HepG2 (cell line): ENCODE measurements around the gene NDC80. TPM values are rescaled to one million over a fixed set of nuclear protein-coding genes. Genes with fewer than 3 reads are reported as not detected.

Experiments used
- ATAC-seq: fragments of 200-7000 bp; cut with Tn5 transposase; 3 replicates; pipeline ENCODE4 v1.9.1; 2020; ENCODE audit warnings: mild to moderate bottlenecking, moderate library complexity
- BruUV-seq: library from RNA; stranded (reverse); fragments of 400-500 nt; replicated peaks from 2 replicates; lab custom pipeline; 2021; lab: Mats Ljungman, UMichigan
- CTCF ChIA-PET: fragments of 300-600 bp; formaldehyde crosslinking; extraction: SDS; loops from one replicate; lab custom pipeline; 2021; ENCODE audit warnings: low total read pairs, inconsistent platforms, low intra/inter-chr PET ratio; lab: Yijun Ruan, JAX
- POLR2A ChIA-PET: fragments of 350-600 bp; sonication (Branson Sonifier 250); formaldehyde crosslinking; loops from one replicate; lab custom pipeline; 2020; ENCODE audit warnings: antibody characterized with exemption, inconsistent platforms; lab: Yijun Ruan, JAX
- DNase-seq: peaks from one replicate; pipeline ENCODE4 v3.0.0-alpha.2; 2015; ENCODE audit warnings: low spot score
- FAIRE-seq: peaks from 3 replicates; lab custom pipeline; 2011; peaks lifted over from hg19 to GRCh38; lab: Jason Lieb, UNC
- H2AFZ ChIP-seq: one replicate; pipeline ENCODE4 v1.6.1; 2011; ENCODE audit warnings: low read length, inconsistent platforms
- H3K27ac ChIP-seq: fragments of 300-600 bp; 3 replicates; pipeline ENCODE4 v1.8.0; 2011; ENCODE audit warnings: mixed run types, mild to moderate bottlenecking, mixed read lengths, low read length, inconsistent platforms; ENCODE audit not compliant: insufficient read depth; ENCODE audit errors: extremely low read length
- H3K27me3 ChIP-seq, 2 experiments: fragments of 200-600 bp in 1 of 2; 2 replicates in 1 of 2; 3 replicates in 1 of 2; pipeline versions ENCODE4 v1.6.0 to v1.8.0; 2011; ENCODE audit warnings: low read length in 2 of 2, mild to moderate bottlenecking in 2 of 2, moderate library complexity in 2 of 2, inconsistent platforms in 1 of 2; ENCODE audit not compliant: insufficient read depth in 2 of 2, control insufficient read depth in 1 of 2
- H3K36me3 ChIP-seq, 2 experiments: fragments of 200-600 bp in 1 of 2; replicated peaks in 1 of 2; 2 replicates in 1 of 2; 3 replicates in 1 of 2; pipeline versions ENCODE4 v1.5.1 to v1.8.0; 2011; ENCODE audit warnings: low read length in 2 of 2, inconsistent platforms in 1 of 2; ENCODE audit not compliant: insufficient read depth in 2 of 2, control insufficient read depth in 1 of 2
- H3K4me1 ChIP-seq: 2 replicates; pipeline ENCODE4 v1.5.1; 2012; ENCODE audit warnings: low read length, inconsistent platforms; ENCODE audit not compliant: insufficient read depth
- H3K4me2 ChIP-seq: 2 replicates; pipeline ENCODE4 v1.6.0; 2011; ENCODE audit warnings: low read depth, low read length, inconsistent platforms
- H3K4me3 ChIP-seq, 3 experiments: fragments of 200-600 bp in 1 of 3; sonication (generic), shearing (Covaris generic) in 1 of 3; replicated peaks in 1 of 3; 2 replicates each; pipeline ENCODE4 v1.5.1; 2011 to 2016; ENCODE audit warnings: low read length in 3 of 3, inconsistent platforms in 2 of 3, low read depth in 2 of 3, mild to moderate bottlenecking in 2 of 3, control low read depth in 1 of 3, mixed read lengths in 1 of 3; ENCODE audit not compliant: insufficient read depth in 1 of 3
- H3K79me2 ChIP-seq: one replicate; pipeline ENCODE4 v1.6.1; 2011; ENCODE audit warnings: low read length, inconsistent platforms; ENCODE audit not compliant: insufficient read depth
- H3K9ac ChIP-seq: 2 replicates; pipeline ENCODE4 v1.6.0; 2011; ENCODE audit warnings: mild to moderate bottlenecking, low read depth, low read length, inconsistent platforms; ENCODE audit not compliant: insufficient read depth
- H3K9me3 ChIP-seq: 2 replicates; pipeline ENCODE4 v1.5.1; 2012; ENCODE audit warnings: mild to moderate bottlenecking, low read length
- H4K20me1 ChIP-seq: 2 replicates; pipeline ENCODE4 v1.6.0; 2011; ENCODE audit warnings: inconsistent platforms, mild to moderate bottlenecking, low read length, moderate library complexity; ENCODE audit not compliant: insufficient read depth
- FOXC1 ChIP-seq: sonication (generic); formaldehyde crosslinking; IDR thresholded peaks from 2 replicates; pipeline ENCODE4 v1.8.0; 2022; ENCODE audit warnings: mild to moderate bottlenecking, missing genetic modification reagents, borderline replicate concordance
- JDP2 ChIP-seq: sonication (generic); formaldehyde crosslinking; IDR thresholded peaks from 2 replicates; pipeline ENCODE4 v1.8.1; 2022; ENCODE audit warnings: missing genetic modification reagents, borderline replicate concordance
- KAT2B ChIP-seq: fragments of 150-350 bp; IDR thresholded peaks from 2 replicates; pipeline ENCODE4 v1.6.1; 2014; ENCODE audit warnings: low read depth, low read length, borderline replicate concordance
- KDM6A ChIP-seq: IDR thresholded peaks from 2 replicates; pipeline ENCODE4 v1.6.1; 2016; ENCODE audit warnings: low read depth
- SMAD1 ChIP-seq: sonication (generic); formaldehyde crosslinking; IDR thresholded peaks from 2 replicates; pipeline ENCODE4 v1.4.0; 2020; ENCODE audit warnings: missing genetic modification reagents, low read depth, mild to moderate bottlenecking, borderline replicate concordance
- U2AF1 ChIP-seq: fragments of 200-400 bp; formaldehyde crosslinking; optimal IDR thresholded peaks from 2 replicates; pipeline ENCODE3; 2017; ENCODE audit warnings: mild to moderate bottlenecking, low read depth, low read length
- ZNF337 ChIP-seq: sonication (generic); formaldehyde crosslinking; IDR thresholded peaks from 2 replicates; pipeline ENCODE4 v1.5.1; 2020; ENCODE audit warnings: missing genetic modification reagents, low read depth, mild to moderate bottlenecking, borderline replicate concordance
- ZNF414 ChIP-seq: sonication (generic); formaldehyde crosslinking; IDR thresholded peaks from 2 replicates; pipeline ENCODE4 v1.5.0; 2020; ENCODE audit warnings: missing genetic modification reagents
- ZSCAN21 ChIP-seq: sonication (generic); formaldehyde crosslinking; IDR thresholded peaks from 2 replicates; pipeline ENCODE4 v1.8.0; 2022; ENCODE audit warnings: mild to moderate bottlenecking, missing genetic modification reagents, moderate library complexity, borderline replicate concordance
- WGBS: methylation state at CpG from one replicate; pipeline ENCODE4 v1.1.6; 2017; ENCODE audit warnings: low lambda C conversion rate; 5-methylcytosine and 5-hydroxymethylcytosine counted together
- in situ Hi-C: cut with HindIII; loops from 2 replicates; pipeline ENCODE4 v1.10.0; 2017; ENCODE audit warnings: low pct_unique_long_range_greater_than_20kb; ENCODE audit not compliant: extremely low pct_ligation_motif_present
- intact Hi-C: fragments of 100-400 bp; cut with micrococcal nuclease; formaldehyde crosslinking; loops from one replicate; pipeline ENCODE4 v1.10.0; 2022; ENCODE audit not compliant: unreplicated experiment
- polyA plus RNA-seq, 8 experiments: library from polyadenylated mRNA; depleted of rRNA in 3 of 8; stranded (reverse) in 7 of 8; unstranded in 1 of 8; fragments of >200 nt; fragmentation: Illumina TruSeq in 4 of 8; extraction: Trizol in 4 of 8; gene quantifications; 2 replicates each; pipeline versions ENCODE4 v1.2.1 to v1.2.3, GENCODE V29; 2011 to 2016; ENCODE audit warnings: low read depth in 4 of 8, missing spikeins in 1 of 8, mixed read lengths in 1 of 8; ENCODE audit not compliant: insufficient read depth in 1 of 8
- total RNA-seq, 5 experiments: library from RNA; depleted of rRNA; stranded (reverse); fragments of >200 nt; fragmentation: Illumina TruSeq; extraction: Trizol; gene quantifications; 2 replicates each; pipeline ENCODE4 v1.2.3, GENCODE V29; 2016; ENCODE audit warnings: low read depth in 1 of 5
- TF ChIP-seq, protein P1 (sequence below): sonication (generic); formaldehyde crosslinking; IDR thresholded peaks from 2 replicates; pipeline ENCODE4 v1.4.0; 2020; ENCODE audit warnings: mild to moderate bottlenecking, missing genetic modification reagents, borderline replicate concordance
- TF ChIP-seq, protein P2 (sequence below): fragments of 450-650 bp; IDR thresholded peaks from 2 replicates; pipeline ENCODE4 v1.6.1; 2017
- TF ChIP-seq, protein P3 (sequence below): sonication (generic); formaldehyde crosslinking; IDR thresholded peaks from 2 replicates; pipeline ENCODE4 v1.5.1; 2020; ENCODE audit warnings: missing genetic modification reagents, mild to moderate bottlenecking, borderline replicate concordance

Gene NDC80
- total and polyA plus RNA-seq, 2 of the 13 experiments (the other 11 are each of a cell fraction or from before 2014, with no cell fraction given), result 9.6 to 33.0 TPM

- TF ChIP-seq, protein P1, sequence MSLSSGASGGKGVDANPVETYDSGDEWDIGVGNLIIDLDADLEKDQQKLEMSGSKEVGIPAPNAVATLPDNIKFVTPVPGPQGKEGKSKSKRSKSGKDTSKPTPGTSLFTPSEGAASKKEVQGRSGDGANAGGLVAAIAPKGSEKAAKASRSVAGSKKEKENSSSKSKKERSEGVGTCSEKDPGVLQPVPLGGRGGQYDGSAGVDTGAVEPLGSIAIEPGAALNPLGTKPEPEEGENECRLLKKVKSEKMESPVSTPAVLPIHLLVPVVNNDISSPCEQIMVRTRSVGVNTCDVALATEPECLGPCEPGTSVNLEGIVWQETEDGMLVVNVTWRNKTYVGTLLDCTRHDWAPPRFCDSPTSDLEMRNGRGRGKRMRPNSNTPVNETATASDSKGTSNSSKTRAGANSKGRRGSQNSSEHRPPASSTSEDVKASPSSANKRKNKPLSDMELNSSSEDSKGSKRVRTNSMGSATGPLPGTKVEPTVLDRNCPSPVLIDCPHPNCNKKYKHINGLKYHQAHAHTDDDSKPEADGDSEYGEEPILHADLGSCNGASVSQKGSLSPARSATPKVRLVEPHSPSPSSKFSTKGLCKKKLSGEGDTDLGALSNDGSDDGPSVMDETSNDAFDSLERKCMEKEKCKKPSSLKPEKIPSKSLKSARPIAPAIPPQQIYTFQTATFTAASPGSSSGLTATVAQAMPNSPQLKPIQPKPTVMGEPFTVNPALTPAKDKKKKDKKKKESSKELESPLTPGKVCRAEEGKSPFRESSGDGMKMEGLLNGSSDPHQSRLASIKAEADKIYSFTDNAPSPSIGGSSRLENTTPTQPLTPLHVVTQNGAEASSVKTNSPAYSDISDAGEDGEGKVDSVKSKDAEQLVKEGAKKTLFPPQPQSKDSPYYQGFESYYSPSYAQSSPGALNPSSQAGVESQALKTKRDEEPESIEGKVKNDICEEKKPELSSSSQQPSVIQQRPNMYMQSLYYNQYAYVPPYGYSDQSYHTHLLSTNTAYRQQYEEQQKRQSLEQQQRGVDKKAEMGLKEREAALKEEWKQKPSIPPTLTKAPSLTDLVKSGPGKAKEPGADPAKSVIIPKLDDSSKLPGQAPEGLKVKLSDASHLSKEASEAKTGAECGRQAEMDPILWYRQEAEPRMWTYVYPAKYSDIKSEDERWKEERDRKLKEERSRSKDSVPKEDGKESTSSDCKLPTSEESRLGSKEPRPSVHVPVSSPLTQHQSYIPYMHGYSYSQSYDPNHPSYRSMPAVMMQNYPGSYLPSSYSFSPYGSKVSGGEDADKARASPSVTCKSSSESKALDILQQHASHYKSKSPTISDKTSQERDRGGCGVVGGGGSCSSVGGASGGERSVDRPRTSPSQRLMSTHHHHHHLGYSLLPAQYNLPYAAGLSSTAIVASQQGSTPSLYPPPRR, result no peak
- TF ChIP-seq ZNF414 (CRISPR knock-in tag), result 0 out of 2 replicates have a peak, but pooled peaks have one; percentile 37
Observed at GRCh38 chr18:2571200-2572170, at the start of gene NDC80, which contains the start of gene METTL4 (continued).

GRCh38 chr18:2522112-2522511 is 49.2 kb upstream of the NDC80 start:
- CTCF ChIA-PET, result no interaction called here
- no peak for ATAC-seq
- 32% methylated on average over 4 of the region's 4 CpGs for WGBS
- TF ChIP-seq JDP2 (CRISPR knock-in tag), result no peak
- no peak for TF ChIP-seq FOXC1 (CRISPR knock-in tag)
- TF ChIP-seq ZSCAN21 (CRISPR knock-in tag), result no peak
- TF ChIP-seq, protein P2, sequence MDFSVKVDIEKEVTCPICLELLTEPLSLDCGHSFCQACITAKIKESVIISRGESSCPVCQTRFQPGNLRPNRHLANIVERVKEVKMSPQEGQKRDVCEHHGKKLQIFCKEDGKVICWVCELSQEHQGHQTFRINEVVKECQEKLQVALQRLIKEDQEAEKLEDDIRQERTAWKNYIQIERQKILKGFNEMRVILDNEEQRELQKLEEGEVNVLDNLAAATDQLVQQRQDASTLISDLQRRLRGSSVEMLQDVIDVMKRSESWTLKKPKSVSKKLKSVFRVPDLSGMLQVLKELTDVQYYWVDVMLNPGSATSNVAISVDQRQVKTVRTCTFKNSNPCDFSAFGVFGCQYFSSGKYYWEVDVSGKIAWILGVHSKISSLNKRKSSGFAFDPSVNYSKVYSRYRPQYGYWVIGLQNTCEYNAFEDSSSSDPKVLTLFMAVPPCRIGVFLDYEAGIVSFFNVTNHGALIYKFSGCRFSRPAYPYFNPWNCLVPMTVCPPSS, result no peak
- no peak for TF ChIP-seq U2AF1
- TF ChIP-seq KAT2B, result no peak
- no peak for TF ChIP-seq SMAD1 (CRISPR knock-in tag)
- no peak for TF ChIP-seq KDM6A (CRISPR knock-in tag)
- TF ChIP-seq ZNF337 (CRISPR knock-in tag), result no peak
- TF ChIP-seq, protein P3, sequence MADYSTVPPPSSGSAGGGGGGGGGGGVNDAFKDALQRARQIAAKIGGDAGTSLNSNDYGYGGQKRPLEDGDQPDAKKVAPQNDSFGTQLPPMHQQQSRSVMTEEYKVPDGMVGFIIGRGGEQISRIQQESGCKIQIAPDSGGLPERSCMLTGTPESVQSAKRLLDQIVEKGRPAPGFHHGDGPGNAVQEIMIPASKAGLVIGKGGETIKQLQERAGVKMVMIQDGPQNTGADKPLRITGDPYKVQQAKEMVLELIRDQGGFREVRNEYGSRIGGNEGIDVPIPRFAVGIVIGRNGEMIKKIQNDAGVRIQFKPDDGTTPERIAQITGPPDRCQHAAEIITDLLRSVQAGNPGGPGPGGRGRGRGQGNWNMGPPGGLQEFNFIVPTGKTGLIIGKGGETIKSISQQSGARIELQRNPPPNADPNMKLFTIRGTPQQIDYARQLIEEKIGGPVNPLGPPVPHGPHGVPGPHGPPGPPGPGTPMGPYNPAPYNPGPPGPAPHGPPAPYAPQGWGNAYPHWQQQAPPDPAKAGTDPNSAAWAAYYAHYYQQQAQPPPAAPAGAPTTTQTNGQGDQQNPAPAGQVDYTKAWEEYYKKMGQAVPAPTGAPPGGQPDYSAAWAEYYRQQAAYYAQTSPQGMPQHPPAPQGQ (CRISPR knock-in tag), result no peak

More at GRCh38 chr18:2522112-2522511, 49.2 kb upstream of the NDC80 start:
- Histone ChIP-seq H3K27me3 (no peaks in the 10 kb centered on the region), H3K4me2 (no peak overlapping the region), H3K4me3 (no peak overlapping the region), H3K27ac (no peak overlapping the region), H3K79me2 (no peaks in the 10 kb centered on the region), H3K4me1 (no peaks in the 10 kb centered on the region), H4K20me1 (no peaks in the 10 kb centered on the region), H2AFZ (no peak overlapping the region), H3K36me3 (no peaks in the 10 kb centered on the region), H3K9me3 (no peaks in the 10 kb centered on the region), H3K9ac (no peak overlapping the region)
- DNase-seq (no peak), FAIRE-seq (no peak)
- POLR2A ChIA-PET, result no interaction called here
- intact Hi-C loops, result no loop called here
- in situ Hi-C loops, result no loop called here
- BruUV-seq, result no TSS peak
